NOMO-1 treated with DMSO at 0.1 percent for 48 hours (cell line): Measurements from ENCODE around the gene SEC14L5.
"Not testable (repeated sequence)": the region's sequence is repeated elsewhere in the genome, so short reads cannot be mapped to it uniquely, and the experiment has no call there.

Experiments
- DNase-seq: peaks from one replicate; lab custom pipeline; 2025; ENCODE audit not compliant: unreplicated experiment; lab: John Stamatoyannopoulos, UW

Gene SEC14L5

DNA sequence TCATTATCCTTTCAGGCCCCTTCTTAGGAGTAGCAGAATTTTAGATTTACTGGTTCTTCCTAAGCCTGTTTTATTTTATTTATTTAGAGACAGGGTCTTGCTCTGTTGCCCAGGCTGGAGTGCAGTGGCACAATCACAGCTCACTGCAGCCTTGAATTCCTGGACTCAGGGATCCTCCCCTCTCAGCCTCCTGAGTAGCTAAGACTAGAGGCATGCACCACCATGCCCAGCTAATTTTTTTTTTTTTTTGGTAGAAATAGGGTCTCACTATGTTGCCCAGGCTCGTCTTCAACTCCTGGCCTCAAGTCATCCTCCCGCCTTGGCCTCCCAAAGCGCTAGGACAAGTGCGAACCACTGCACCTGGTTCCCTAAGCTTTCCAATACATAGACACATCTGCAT lies 28.5 kb upstream of the SEC14L5 start:
- not testable (repeated sequence) for DNase-seq

DNA sequence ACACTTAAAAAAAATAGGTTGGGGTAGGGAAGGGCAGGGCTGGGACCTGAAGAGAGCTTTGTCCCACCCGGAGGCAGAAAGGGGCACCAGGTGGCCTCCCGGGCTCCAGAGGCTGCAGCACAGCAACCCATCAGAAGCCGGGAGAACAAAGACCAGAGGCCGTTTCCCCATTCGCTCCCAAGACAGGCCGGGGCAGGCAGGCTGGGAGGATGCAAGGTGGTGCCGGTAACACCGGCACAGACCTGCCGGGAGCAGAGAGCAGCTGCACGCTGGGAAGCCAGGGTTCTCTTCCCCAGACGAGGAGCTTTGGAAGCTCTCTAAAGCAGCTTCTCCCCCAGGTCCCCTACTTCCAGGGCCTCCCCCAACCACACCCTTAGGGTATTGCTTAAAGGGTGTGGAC lies 26.7 kb upstream of the SEC14L5 start:
- no peak for DNase-seq

DNA sequence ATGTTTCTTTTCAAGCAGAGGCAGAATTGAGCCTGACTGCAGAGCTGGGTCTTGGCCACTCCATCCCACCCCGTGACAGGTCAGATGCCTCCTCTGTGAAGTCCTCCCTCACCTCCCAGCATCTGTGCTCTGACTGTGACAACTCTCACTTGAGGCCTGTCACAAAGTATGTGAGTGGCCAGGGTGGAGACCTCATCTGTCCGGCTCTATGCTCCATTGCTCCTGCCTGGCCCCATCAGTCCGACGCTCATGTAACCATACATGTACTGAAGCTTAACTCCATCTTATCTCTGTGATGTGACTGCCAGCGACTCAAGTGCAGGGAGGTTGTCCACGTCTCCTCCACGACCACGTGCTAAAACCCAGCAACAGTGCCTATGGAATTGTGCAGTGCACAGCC lies 24.7 kb upstream of the SEC14L5 start:
- DNase-seq, result no peak

DNA sequence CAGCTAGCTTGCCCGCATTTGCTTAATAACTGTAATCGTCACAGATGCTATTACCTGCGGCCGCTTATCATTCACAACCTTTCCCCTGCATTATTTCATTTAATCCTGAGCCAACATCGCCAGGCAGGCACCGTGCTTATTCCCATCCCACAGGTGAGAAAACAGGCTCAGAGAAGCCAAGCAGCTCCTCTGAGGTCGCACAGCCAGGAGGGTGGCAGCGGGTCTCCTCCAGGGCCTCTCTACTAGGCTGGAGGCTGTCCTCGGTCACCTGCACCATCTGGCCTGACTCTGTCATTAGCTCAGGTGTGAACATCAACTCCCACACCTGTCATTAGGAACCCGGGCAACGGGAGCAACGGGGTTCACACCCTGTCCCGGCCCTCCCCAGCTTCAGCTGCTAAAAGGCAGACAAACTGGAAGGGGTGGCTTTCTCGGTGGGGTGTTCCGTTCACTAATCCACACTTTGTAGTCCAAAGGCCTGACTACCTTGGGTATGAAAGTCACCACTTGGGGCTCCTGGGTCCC lies 24.2 kb upstream of the SEC14L5 start:
- DNase-seq, result no peak

GRCh38 chr16:4934591-4934990 lies 23.5 kb upstream of the SEC14L5 start:
- DNase-seq, result no peak

DNA sequence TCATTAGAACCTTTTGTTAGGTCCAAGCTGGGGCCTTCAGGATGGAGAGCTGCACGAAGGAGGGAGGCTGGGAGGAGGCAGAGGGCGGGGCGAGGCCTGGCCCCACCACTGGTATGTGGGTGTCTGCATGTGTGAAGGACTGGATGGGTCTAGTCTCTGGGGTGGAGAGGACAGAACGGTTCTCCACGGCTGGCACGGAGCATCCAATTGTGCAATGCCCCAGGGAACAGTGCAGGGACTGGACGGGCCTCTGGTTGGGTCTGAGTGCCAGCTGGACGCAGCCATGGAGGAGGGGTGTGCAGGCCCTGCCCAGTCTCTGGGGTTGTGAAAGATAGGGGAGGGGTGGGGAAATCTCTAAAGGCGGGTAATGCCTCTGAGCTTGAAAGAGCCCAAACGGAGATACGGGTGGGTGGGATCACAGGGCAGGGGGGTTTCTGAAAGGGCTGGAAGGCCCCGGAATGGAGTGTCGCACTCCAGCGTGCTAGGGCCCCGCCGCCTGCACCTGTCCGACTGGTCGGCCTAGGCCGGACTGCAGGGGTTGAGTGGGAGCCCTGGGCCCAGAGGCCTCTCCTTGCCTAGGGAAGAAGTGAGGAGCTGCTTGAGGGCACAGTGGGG lies 22.8 kb upstream of the SEC14L5 start:
- DNase-seq, result no peak

DNA sequence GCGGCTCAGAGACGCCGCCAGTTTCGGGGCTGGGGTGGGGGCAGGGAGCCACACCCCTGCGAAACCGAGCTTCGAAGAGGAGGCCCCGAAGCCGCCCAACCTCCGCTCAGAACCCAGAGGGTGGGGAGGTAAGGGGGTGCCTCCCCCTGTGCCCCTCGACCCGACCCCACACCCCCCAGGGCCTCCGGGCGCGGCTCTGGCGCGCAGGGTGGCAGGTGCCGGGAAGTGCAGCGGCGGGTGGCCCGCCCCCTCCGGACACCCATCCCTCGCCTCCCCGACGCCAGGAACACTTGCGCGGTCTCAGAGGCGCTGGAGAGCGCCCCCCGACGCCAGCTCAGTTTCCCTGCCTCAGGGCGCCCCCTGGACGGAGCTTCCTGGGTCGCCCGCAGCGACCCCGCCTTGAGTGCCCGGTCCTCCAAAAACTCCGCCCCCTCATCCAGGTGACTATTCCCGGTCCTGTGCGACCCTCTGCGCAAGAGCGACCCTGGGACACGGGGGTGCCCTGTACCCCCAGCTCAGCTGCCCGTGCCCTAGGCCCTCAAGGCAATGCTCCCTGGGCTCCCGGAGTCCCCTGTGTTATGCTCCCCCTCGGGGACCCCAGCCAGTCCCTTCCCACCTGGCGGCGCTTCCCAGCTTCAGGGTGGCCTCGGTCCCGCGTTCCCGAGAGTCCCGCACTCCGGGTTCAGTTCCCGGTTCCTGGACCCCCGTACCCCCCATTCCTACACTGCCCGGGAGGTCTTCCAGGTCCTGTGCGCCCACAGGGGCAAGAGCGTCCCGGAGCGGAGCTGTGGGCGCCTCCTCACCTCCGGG lies 21.7 kb upstream of the SEC14L5 start:
- no peak for DNase-seq

GRCh38 chr16:4936991-4937781 lies 20.9 kb upstream of the SEC14L5 start, which contains the start of gene PPL:
TSS of gene PPL (minus strand) at chr16:4937148. CDS start at chr16:4937045, 103 bp downstream.
- no peak for DNase-seq

- DNase-seq, result peak; percentile 32
These were observed 20.1 kb upstream of the SEC14L5 start for GRCh38 chr16:4937782-4938682.

DNA sequence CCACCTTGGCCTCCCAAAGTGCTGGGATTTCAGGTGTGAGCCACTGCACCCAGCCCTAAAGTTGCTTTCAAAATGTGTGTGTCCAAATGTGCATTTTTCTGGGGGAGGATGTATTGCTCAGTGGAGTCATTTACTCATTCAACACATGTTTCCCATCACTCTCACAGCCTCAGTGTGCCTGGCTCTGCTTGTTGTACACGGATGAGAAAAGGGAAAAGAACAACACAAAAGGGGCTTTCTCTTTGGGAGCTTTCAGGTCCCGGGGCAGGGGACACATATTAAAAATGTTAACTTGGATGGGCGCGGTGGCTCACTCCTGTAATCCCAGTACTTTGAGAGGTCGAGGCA lies 19.5 kb upstream of the SEC14L5 start:
- DNase-seq, result no peak

DNA sequence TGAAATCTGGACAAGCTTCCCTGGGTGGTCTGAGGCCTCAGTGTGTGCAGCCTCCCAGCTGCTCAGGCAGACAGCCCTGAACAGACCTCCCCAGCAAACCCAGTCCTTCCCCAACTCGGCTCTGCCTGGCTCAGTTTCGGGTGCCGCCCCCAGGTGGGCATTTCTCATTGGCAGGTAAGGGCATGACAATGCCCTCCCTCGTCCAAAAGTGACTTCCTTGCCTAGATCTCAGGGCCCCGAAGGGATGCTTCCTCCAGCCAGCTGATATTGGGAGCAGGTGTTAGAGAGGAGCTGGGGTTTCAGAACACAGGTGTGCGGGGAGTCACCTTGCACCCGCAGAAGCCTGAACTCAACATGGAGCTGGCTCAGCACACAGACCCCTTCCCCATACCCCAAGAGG lies 17.4 kb upstream of the SEC14L5 start:
- no peak for DNase-seq

- no peak for DNase-seq
These were observed 15.6 kb upstream of the SEC14L5 start for GRCh38 chr16:4942481-4942880.

DNA sequence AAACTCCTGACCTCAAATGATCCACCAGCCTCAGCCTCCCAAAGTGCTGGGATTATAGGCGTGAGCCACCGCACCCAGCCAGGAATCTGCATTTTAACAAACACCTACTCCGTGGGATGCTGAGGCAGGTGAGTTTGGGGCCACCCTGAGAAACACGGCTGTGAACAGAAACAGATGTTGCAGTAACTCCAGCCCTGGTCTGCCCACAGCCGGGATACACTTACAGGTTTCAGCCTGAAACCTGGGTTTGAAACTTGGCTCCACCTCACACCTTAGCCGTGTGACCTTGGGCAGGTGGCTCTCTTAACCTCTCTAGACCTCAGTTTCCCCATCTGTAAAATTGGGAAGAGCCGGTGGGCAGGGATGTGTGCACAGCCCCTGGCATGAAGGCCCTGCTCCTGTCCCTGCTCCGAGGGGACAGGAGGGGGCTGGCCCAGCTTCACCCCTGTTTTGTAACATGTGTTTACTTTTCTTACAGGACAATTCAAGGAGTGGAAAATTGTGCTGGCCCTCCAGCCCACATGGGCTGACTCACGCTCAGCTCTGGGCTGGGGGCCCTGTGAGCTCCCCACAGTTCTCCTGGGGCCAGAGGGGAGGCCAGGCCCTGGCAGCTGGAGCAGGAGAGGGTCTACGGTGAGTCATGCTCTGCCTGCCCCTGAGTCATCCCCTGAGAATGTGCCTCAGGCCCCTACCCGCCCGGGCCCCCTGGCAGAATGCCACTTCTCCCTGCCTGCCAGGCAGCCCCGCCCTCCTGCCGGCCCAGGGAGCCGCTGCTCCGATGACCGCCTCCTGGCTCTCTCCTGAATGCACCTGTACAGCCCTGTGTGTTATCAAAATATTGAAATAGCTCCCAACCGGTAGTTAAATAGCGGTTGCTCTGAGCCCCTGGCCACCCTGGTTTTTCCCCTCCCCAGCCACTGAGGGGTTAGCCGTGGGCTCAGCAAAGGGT lies 13.5 kb upstream of the SEC14L5 start:
- DNase-seq, result peak; percentile 70

DNA sequence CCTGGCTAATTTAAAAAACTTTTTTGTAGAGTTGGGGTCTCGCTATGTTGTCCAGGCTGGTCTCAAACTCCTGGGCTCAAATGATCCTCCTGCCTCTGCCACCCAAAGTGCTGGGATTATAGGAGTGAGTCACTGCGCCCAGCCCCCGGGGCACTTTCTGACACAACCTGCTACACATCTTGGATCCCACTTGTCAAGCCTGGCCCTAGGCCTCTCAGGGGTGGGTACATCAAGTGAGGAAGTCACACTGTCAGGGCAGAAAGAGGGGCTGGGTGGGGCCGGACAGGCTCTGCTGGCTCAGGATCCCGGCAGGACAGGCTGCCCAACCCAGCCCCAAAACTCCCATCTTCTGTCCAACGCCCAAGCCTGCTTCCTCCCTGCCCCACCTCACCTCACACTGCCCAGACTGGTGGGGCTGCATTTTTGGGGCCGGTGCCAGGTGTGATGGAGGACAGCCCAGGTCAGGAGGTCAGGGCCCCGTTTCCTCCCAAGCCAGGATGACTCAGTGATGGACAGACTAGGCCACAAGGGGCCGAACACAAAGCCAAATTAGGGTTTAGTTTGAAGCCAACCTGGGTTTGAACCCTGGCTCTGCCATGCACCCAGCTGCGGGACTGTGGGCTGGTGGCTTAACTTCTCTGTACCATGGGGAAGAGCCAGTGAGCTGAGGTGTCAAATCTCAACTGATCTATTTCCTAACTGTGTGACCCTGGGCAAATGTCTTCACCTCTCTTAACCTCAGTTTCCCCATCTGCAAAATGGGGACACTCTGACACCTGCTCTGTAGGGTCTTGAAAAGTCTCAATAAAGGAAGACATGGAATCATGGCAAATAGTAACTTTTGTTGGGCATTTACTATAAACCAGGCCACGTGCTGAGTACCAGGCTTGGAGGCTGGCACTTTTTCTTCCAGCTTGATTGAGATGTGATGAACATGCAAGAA lies 12.3 kb upstream of the SEC14L5 start:
- DNase-seq, result no peak

- DNase-seq, result no peak
These were observed 11.2 kb upstream of the SEC14L5 start for GRCh38 chr16:4946917-4947316.

GRCh38 chr16:4947722-4948503 lies 10.2 kb upstream of the SEC14L5 start:
- DNase-seq, result peak; percentile 90

DNA sequence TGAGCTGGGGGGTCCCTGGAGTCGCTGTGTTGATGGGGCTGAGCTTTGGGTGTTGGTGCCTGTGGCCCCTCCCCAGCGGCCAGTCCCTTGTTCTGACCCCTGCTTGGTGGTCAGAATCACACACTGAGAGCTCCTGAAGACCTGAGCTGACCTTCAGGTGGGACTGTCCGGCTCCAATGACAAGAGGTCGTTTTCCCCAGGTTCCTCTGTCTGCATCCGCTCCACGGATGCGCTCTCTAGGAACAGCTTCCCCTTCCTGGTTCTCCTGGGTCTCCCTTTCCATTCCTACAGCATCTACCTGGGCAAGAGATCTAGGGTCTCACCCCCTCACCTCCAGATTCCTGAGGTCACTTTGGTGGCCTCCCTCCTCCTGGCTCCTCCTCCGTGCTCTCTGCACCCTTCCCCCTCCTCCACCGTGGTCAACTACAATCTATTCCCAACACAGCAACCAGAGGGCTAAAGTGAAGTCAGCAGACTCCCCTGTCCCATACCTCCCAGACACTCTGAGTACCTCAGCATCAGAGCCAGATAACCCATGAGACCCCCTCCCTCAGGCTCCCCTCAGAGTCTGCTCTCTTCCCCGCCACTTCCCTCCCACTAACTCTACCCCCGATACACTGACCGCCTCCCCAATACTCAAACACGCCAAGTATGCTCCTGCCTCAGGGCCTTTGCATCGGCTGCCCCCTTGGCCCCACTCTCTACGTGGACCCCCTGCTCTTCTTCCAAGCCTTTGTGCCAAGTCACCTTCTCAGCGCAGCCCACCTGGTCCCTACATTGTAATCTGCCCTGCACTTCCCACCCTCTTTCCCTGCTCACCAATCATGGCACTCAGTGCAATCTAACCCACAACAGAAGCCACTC lies 9.0 kb upstream of the SEC14L5 start:
- DNase-seq, result no peak
